Liver (tissue), 9 donors: ENCODE measurements around the gene MORN4. TPM values are rescaled to one million over a fixed set of nuclear protein-coding genes. Genes with fewer than 3 reads are reported as not detected.

Experiments used
- DNase-seq: peaks from one replicate; pipeline ENCODE4 v3.0.0-alpha.2; 2017; ENCODE audit warnings: low spot score
- H3K27ac ChIP-seq, 2 donors: one replicate each; pipeline ENCODE4 v1.7.0; 2013; ENCODE audit warnings: inconsistent platforms in 2 of 2, low read length in 2 of 2, control low read depth in 1 of 2, low read depth in 1 of 2, mild to moderate bottlenecking in 1 of 2
- H3K27me3 ChIP-seq, 4 donors: one replicate each; pipeline versions ENCODE4 v1.6.1 to v1.7.0; 2013; ENCODE audit warnings: low read length in 3 of 4, inconsistent platforms in 1 of 4, mild to moderate bottlenecking in 1 of 4, moderate library complexity in 1 of 4; ENCODE audit not compliant: control insufficient read depth in 4 of 4, insufficient read depth in 4 of 4
- H3K36me3 ChIP-seq, 4 donors: one replicate each; pipeline versions ENCODE4 v1.6.1 to v1.7.0; 2013; ENCODE audit warnings: low read length in 3 of 4, mild to moderate bottlenecking in 3 of 4, low read depth in 1 of 4, moderate library complexity in 1 of 4; ENCODE audit not compliant: control insufficient read depth in 4 of 4, insufficient read depth in 3 of 4
- H3K4me1 ChIP-seq, 4 donors: one replicate each; pipeline versions ENCODE4 v1.6.1 to v1.7.0; 2013; ENCODE audit warnings: low read length in 3 of 4, mild to moderate bottlenecking in 3 of 4, moderate library complexity in 1 of 4; ENCODE audit not compliant: control insufficient read depth in 4 of 4, insufficient read depth in 4 of 4
- H3K4me3 ChIP-seq, 3 donors: one replicate each; pipeline versions ENCODE4 v1.6.1 to v1.7.0; 2013; ENCODE audit warnings: low read length in 3 of 3, control low read depth in 1 of 3, low read depth in 1 of 3, mild to moderate bottlenecking in 1 of 3
- H3K9ac ChIP-seq, 2 donors: one replicate each; pipeline ENCODE4 v1.7.0; 2013; ENCODE audit warnings: low read length in 2 of 2, mild to moderate bottlenecking in 2 of 2, moderate library complexity in 2 of 2, control low read depth in 1 of 2, low read depth in 1 of 2
- H3K9me3 ChIP-seq, 4 donors: one replicate each; pipeline versions ENCODE4 v1.6.1 to v1.7.0; 2013; ENCODE audit warnings: low read length in 3 of 4; ENCODE audit not compliant: control insufficient read depth in 4 of 4
- CTCF ChIP-seq: fragments of 150-350 bp; IDR thresholded peaks from 2 replicates; pipeline ENCODE4 v1.5.1; 2017; ENCODE audit warnings: improper control_type of control experiment, low read depth, low read length; ENCODE audit not compliant: missing input control
- EGR1 ChIP-seq, 2 donors: IDR thresholded peaks; 2 replicates each; pipeline ENCODE4 v1.6.1; 2016 to 2018; ENCODE audit warnings: antibody characterized with exemption in 2 of 2, low read depth in 2 of 2
- FOXA2 ChIP-seq: IDR thresholded peaks from 2 replicates; pipeline ENCODE4 v1.6.1; 2016; ENCODE audit warnings: antibody characterized with exemption
- MAX ChIP-seq: IDR thresholded peaks from 2 replicates; pipeline ENCODE4 v1.6.1; 2016; ENCODE audit warnings: antibody characterized with exemption
- RAD21 ChIP-seq, 2 donors: IDR thresholded peaks; 2 replicates each; pipeline ENCODE4 v1.6.1; 2016; ENCODE audit warnings: antibody characterized with exemption in 2 of 2, mild to moderate bottlenecking in 2 of 2
- RXRA ChIP-seq, 2 donors: IDR thresholded peaks; 2 replicates each; pipeline ENCODE4 v1.6.1; 2017 to 2018; ENCODE audit warnings: antibody characterized with exemption in 2 of 2, mild to moderate bottlenecking in 1 of 2
- SP1 ChIP-seq: IDR thresholded peaks from 2 replicates; pipeline ENCODE4 v1.6.1; 2018; ENCODE audit warnings: antibody characterized with exemption, mild to moderate bottlenecking
- TAF1 ChIP-seq: conservative IDR thresholded peaks from 2 replicates; pipeline ENCODE4 v1.6.1; 2016; ENCODE audit warnings: antibody characterized with exemption, mild to moderate bottlenecking
- ZBTB33 ChIP-seq: IDR thresholded peaks from 2 replicates; pipeline ENCODE4 v1.6.1; 2016; ENCODE audit warnings: antibody characterized with exemption
- WGBS: extraction: QIAGEN DNeasy Blood & Tissue Kit; methylation state at CpG from one replicate; pipeline ENCODE4 v1.1.7; 2013; 5-methylcytosine and 5-hydroxymethylcytosine counted together
- polyA plus RNA-seq, 2 donors: library from polyadenylated mRNA; stranded (reverse) in 1 of 2; unstranded in 1 of 2; fragments of 200-250 nt in 1 of 2; fragments of >200 nt in 1 of 2; fragmentation: Nextera tagmentation in 1 of 2; extraction: Ambion mirVana in 1 of 2; gene quantifications; one replicate each; pipeline versions ENCODE4 v1.2.1 to v1.2.3, GENCODE V29; 2013 to 2015
- total RNA-seq, 2 donors: library from RNA; depleted of rRNA; stranded (reverse); fragments of >200 nt; gene quantifications; one replicate each; pipeline ENCODE4 v1.2.3, GENCODE V29; 2014
- TF ChIP-seq, protein P1 (sequence below): IDR thresholded peaks from 2 replicates; pipeline ENCODE4 v1.6.1; 2016; ENCODE audit warnings: antibody characterized with exemption, mild to moderate bottlenecking
- TF ChIP-seq, protein P2 (sequence below): IDR thresholded peaks from 2 replicates; pipeline ENCODE4 v1.6.1; 2016; ENCODE audit warnings: antibody characterized with exemption
- donor health status: healthy.
- donor health status: healthy.
- donor health status: healthy.
- donor health status: healthy.
- donor health status: healthy.

The MORN4 gene
- total and polyA plus RNA-seq, 4 donors, result 0.42 to 3.1 (median 2.1) TPM

DNA sequence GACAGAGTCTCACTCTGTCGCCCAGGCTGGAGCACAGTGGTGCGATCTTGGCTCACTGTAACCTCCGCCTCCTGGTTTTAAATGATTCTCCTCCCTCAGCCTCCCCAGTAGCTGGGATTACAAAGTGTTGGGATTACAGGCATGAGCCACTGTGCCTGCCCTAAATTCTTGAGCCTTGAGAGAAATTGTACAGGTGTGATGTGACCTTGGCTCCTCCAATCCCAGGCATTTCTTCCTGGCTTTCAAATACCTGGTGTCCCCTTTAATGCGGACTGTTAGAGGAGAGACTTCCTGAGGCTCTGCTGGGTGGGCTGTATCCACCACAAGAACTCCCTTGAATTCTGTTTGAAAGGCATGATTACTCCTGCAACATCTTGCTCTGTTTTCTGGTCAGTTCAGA, 15.0 kb downstream of the MORN4 start:
- Histone ChIP-seq H3K4me3 (no peak overlapping the region), H3K27ac (no peak overlapping the region), H3K27me3 (no peaks in the 10 kb centered on the region), H3K9ac (no peak overlapping the region), H3K9me3 (no peaks in the 10 kb centered on the region), H3K36me3 (no peaks in the 10 kb centered on the region), H3K4me1 (peaks cover 0 to 3% (median 2%) of the 10 kb centered on the region in 4 donors)
- TF ChIP-seq RXRA (IDR thresholded peaks at IDR 0.05), result no peak
- 94% methylated on average over 4 of the region's 4 CpGs for WGBS
- DNase-seq, result no peak

DNA sequence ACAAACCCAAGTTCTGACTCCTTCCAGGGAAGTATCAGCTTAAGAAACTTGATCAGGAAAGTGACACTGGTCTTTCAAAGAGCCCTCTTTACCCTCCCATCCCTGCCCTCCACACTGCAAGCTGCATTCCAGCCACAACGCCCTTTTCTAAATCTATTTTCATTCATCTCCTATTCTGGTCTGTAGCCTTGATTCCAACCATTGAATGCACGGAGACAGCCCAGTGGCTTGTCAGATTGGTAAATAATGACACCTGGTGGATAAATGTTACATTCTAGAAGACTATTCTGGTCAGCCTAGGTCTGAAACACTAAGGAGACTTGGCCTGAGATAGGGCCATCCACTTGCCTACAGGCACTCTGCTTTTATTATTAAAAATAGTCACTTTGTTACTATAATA, 20.9 kb downstream of the MORN4 start:
- no peak overlapping the region for H3K27ac ChIP-seq
- H3K9me3 ChIP-seq, result no peaks in the 10 kb centered on the region
- H3K4me3 ChIP-seq, result no peak overlapping the region
- TF ChIP-seq CTCF (peak; percentile 51), RAD21 (IDR thresholded peaks at IDR 0.05) (peak; percentile 87)
- TF ChIP-seq, protein P1, sequence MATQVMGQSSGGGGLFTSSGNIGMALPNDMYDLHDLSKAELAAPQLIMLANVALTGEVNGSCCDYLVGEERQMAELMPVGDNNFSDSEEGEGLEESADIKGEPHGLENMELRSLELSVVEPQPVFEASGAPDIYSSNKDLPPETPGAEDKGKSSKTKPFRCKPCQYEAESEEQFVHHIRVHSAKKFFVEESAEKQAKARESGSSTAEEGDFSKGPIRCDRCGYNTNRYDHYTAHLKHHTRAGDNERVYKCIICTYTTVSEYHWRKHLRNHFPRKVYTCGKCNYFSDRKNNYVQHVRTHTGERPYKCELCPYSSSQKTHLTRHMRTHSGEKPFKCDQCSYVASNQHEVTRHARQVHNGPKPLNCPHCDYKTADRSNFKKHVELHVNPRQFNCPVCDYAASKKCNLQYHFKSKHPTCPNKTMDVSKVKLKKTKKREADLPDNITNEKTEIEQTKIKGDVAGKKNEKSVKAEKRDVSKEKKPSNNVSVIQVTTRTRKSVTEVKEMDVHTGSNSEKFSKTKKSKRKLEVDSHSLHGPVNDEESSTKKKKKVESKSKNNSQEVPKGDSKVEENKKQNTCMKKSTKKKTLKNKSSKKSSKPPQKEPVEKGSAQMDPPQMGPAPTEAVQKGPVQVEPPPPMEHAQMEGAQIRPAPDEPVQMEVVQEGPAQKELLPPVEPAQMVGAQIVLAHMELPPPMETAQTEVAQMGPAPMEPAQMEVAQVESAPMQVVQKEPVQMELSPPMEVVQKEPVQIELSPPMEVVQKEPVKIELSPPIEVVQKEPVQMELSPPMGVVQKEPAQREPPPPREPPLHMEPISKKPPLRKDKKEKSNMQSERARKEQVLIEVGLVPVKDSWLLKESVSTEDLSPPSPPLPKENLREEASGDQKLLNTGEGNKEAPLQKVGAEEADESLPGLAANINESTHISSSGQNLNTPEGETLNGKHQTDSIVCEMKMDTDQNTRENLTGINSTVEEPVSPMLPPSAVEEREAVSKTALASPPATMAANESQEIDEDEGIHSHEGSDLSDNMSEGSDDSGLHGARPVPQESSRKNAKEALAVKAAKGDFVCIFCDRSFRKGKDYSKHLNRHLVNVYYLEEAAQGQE, result no peak
- H3K36me3 ChIP-seq, result peaks cover 0 to 3% (median 0%) of the 10 kb centered on the region in 4 donors
- H3K4me1 ChIP-seq, result no peaks in the 10 kb centered on the region
- DNase-seq, result no peak
- no peak overlapping the region for H3K9ac ChIP-seq
- no peaks in the 10 kb centered on the region for H3K27me3 ChIP-seq
- WGBS, result 44% methylated on average over 2 of the region's 2 CpGs

- 89% methylated on average over 12 of the region's 12 CpGs for WGBS
- Histone ChIP-seq H3K27ac (no peak overlapping the region), H3K4me3 (no peak overlapping the region), H3K4me1 (no peaks in the 10 kb centered on the region), H3K36me3 (peaks cover 0 to 3% (median 1%) of the 10 kb centered on the region in 4 donors), H3K27me3 (no peaks in the 10 kb centered on the region), H3K9me3 (no peaks in the 10 kb centered on the region), H3K9ac (no peak overlapping the region)
- TF ChIP-seq SP1, result no peak
- TF ChIP-seq TAF1, result no peak
- TF ChIP-seq ZBTB33, result no peak
- TF ChIP-seq RXRA (IDR thresholded peaks at IDR 0.05), result no peak
- TF ChIP-seq, protein P2, sequence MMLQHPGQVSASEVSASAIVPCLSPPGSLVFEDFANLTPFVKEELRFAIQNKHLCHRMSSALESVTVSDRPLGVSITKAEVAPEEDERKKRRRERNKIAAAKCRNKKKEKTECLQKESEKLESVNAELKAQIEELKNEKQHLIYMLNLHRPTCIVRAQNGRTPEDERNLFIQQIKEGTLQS, result no peak
- no peak for TF ChIP-seq EGR1 (IDR thresholded peaks at IDR 0.05; ENCODE audit: low read depth in 2 of 2)
- TF ChIP-seq MAX, result no peak
- TF ChIP-seq FOXA2, result no peak
- TF ChIP-seq RAD21 (IDR thresholded peaks at IDR 0.05), result no peak
- no peak for DNase-seq
Measured at GRCh38 chr10:97611473-97611872, 21.8 kb downstream of the MORN4 start.
